ENCODE data around the gene MYO19.

MYO19 gene

DNA sequence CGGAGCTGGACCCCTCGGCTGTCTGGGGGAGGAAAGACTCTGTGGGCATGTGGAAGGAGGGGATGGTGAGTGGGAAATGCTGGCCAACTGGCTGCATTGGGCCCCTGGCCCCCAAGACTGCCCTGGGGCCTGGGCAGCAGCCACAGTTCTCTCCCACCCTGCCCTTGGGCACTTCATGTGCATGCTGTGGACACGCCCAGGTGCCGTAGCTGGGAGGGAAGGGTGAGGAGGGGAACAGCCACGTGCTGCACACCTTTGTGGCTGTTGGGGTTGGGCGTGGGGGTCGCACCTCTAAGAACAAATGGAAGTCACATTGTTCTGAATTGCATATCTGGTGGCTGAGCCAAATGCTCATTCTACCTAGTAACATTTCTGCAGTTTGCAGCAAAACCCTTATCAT lies 60.1 kb downstream of the MYO19 start:
- TF ChIP-seq, protein P1, sequence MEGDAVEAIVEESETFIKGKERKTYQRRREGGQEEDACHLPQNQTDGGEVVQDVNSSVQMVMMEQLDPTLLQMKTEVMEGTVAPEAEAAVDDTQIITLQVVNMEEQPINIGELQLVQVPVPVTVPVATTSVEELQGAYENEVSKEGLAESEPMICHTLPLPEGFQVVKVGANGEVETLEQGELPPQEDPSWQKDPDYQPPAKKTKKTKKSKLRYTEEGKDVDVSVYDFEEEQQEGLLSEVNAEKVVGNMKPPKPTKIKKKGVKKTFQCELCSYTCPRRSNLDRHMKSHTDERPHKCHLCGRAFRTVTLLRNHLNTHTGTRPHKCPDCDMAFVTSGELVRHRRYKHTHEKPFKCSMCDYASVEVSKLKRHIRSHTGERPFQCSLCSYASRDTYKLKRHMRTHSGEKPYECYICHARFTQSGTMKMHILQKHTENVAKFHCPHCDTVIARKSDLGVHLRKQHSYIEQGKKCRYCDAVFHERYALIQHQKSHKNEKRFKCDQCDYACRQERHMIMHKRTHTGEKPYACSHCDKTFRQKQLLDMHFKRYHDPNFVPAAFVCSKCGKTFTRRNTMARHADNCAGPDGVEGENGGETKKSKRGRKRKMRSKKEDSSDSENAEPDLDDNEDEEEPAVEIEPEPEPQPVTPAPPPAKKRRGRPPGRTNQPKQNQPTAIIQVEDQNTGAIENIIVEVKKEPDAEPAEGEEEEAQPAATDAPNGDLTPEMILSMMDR (IDR thresholded peaks at IDR 0.05; ENCODE audit: low read depth, low read length), result no peak
- H3K9me3 ChIP-seq, result no peaks in the 10 kb centered on the region
- H3K4me3 ChIP-seq (ENCODE audit: low read depth, low read length), result no peak overlapping the region
- H3K27me3 ChIP-seq, result peaks cover 26% of the 10 kb centered on the region
- no peaks in the 10 kb centered on the region for H3K4me1 ChIP-seq
- no peak for DNase-seq
- H3K36me3 ChIP-seq, result no peaks in the 10 kb centered on the region

DNA sequence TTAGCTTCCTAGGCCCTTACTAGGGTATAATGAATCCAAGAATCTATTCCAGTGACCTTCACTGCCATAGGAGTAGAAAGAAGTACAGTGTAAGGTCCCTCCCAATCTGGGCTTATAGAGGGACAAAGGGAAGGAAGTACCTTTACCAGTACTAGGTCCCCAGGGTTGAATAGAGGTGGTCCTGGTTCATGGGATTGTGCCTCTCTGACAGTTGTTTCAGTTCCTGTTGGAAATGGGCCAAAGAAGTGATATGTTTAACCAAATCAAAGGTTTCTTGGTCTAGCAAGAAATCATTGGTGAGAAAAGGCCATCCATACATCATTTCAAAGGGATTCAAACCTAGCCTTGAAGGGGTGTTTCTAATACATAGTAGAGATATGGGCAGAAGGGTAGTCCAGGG lies 64.2 kb downstream of the MYO19 start:
- TF ChIP-seq, protein P1 (IDR thresholded peaks at IDR 0.05; ENCODE audit: low read depth, low read length), result no peak
- no peaks in the 10 kb centered on the region for H3K9me3 ChIP-seq
- no peak overlapping the region for H3K4me3 ChIP-seq (ENCODE audit: low read depth, low read length)
- H3K36me3 ChIP-seq, result no peaks in the 10 kb centered on the region
- no peak for DNase-seq
- peaks cover 30% of the 10 kb centered on the region for H3K27me3 ChIP-seq
- H3K4me1 ChIP-seq, result no peaks in the 10 kb centered on the region

DNA sequence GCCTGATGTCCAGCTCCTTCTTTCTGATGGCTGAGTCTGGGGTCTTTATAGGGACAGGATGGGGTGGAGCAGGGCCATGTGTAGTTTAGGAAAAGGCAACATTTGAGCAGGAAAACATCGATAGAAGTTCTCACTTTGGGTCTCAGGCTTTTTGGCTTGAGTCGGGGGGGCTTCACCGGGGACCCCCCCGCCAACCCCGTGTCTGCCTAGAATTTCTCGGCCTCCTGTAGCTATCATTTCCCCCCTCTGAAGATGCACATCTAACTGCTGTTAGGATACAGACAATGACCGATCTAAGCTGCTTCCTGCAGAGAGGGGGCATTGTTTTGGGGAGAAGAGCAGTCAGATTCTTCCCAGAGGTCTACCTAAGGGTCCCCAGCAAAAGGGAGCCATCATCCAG lies 64.9 kb downstream of the MYO19 start:
- Histone ChIP-seq H3K4me1 (no peaks in the 10 kb centered on the region), H3K4me3 (ENCODE audit: low read depth, low read length) (no peak overlapping the region), H3K36me3 (no peaks in the 10 kb centered on the region), H3K27me3 (peaks cover 30% of the 10 kb centered on the region), H3K9me3 (no peaks in the 10 kb centered on the region)
- TF ChIP-seq, protein P1 (IDR thresholded peaks at IDR 0.05; ENCODE audit: low read depth, low read length), result no peak
- DNase-seq, result no peak

DNA sequence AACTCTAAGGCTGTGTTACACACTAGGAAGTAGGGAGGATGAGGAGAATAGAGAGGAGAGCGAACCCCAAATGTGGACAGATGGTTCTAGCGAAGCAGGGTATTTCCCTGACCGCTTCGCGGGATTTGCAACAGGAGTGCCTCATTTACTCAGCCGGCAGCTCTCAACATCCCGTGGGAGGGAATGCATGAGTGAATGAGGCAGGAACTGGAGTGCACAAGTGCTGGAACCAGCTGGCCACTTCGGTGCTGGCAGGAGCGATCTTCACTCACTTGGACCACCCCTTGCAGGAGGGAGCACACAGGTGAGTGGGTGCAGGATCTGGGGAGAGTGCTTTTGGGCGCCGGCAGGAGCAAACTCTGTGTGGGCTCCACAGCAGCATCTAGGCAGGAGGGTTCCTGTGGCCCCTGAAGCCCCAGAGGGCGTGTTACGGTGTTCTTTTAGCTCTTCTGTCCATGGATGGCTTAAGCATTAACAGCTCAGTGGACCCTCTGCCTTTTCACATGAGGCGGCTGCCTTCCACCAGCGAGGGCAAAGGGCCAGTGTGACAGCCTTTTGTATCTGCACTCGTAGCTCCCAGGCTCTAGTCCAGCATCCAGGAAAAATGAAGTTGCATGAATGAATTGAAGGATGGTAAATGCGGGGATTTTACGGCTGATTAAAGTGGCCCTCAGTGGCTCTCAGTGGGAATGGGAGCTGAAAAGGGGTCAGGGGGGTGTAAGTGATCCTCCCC lies 65.6 kb downstream of the MYO19 start:
- TF ChIP-seq, protein P1 (IDR thresholded peaks at IDR 0.05; ENCODE audit: low read depth, low read length), result no peak
- Histone ChIP-seq H3K4me3 (ENCODE audit: low read depth, low read length) (no peak overlapping the region), H3K36me3 (no peaks in the 10 kb centered on the region), H3K27me3 (peaks cover 30% of the 10 kb centered on the region), H3K4me1 (no peaks in the 10 kb centered on the region), H3K9me3 (no peaks in the 10 kb centered on the region)
- no peak for DNase-seq

DNA sequence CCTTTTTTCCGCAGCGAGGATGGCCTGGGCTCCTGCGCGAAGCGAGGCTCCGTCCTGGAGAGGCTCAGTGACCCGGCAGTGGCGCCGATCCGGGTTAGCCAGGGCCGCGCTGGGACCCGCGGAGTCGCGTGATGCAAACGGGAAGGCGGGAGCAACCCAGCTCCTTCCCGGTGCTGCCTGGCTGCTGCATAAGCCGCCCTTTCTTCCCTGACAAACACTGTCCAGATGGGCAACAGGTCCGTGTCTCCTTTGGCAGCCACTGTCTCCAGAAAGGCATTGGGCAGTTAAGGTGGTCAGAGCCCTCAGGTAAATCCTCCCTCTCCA lies 69.9 kb downstream of the MYO19 start:
- no peaks in the 10 kb centered on the region for H3K9me3 ChIP-seq
- H3K27me3 ChIP-seq, result peaks cover 35% of the 10 kb centered on the region
- H3K36me3 ChIP-seq, result no peaks in the 10 kb centered on the region
- H3K4me3 ChIP-seq (ENCODE audit: low read depth, low read length), result no peak overlapping the region
- DNase-seq, result no peak
- H3K4me1 ChIP-seq, result no peaks in the 10 kb centered on the region
- TF ChIP-seq, protein P1 (IDR thresholded peaks at IDR 0.05; ENCODE audit: low read depth, low read length), result no peak

DNA sequence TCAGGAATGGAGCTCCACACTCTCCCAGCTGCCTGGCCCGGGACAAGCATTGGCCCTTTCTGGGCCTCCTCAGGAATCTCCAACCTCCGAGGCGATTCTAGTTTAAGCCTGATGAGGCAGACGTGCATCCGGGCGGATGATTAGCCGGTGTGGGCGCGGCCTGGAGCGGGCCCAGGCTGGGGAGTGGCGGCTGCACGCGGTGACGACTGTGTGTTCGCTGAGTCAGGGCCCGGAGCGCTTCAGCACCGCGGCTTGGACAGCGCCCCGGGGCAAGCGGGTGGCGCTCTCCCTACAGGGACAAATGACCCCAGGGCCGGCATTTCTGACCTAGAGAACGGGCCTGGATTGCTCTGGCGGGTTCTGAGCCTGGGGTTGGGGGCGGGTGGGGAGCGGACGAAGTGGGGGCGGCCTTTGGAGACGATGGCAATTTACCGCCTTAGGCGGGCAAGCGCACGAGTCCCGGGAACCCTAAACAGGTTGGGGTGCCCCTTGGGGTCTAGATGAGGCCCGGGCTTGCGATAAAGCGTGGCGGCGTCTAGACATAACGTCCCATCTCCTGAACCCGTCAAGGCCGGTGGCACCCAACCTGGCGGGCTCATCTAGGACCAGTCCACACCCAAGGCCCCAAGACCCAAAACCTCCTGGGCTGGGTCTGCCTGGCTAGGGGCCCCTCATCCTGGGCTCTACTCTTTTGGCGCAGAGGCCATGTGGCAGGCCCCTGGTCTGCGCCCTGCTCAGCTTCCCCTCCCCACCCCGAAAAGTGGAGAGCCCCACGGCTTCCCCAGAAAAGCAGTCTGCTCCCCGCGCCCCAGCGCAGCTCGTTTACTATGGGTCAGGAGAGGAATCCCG lies 70.5 kb downstream of the MYO19 start:
- H3K9me3 ChIP-seq, result no peaks in the 10 kb centered on the region

More for the DNA sequence above, 70.5 kb downstream of the MYO19 start:
- Histone ChIP-seq H3K4me3 (ENCODE audit: low read depth, low read length) (no peak overlapping the region), H3K4me1 (no peaks in the 10 kb centered on the region), H3K36me3 (no peaks in the 10 kb centered on the region), H3K27me3 (peaks cover 35% of the 10 kb centered on the region)
- no peak for DNase-seq
- TF ChIP-seq, protein P1 (IDR thresholded peaks at IDR 0.05; ENCODE audit: low read depth, low read length), result no peak
